OCI-M1 (cell line): ENCODE data around the gene ARHGAP4.

Experiments
- DNase-seq: peaks from one replicate; lab custom pipeline; 2025; lab: John Stamatoyannopoulos, UW

ARHGAP4 gene

GRCh38 chrX:153867671-153868070 lies 58.4 kb downstream of the ARHGAP4 start:
- no peak for DNase-seq

- no peak for DNase-seq
These were observed 58.9 kb downstream of the ARHGAP4 start for GRCh38 chrX:153867139-153867538.

GRCh38 chrX:153866302-153867019 lies 59.6 kb downstream of the ARHGAP4 start:
- DNase-seq: no peak

- no peak for DNase-seq
These were observed 60.4 kb downstream of the ARHGAP4 start for GRCh38 chrX:153865685-153866084.

- DNase-seq: no peak
These were observed 60.8 kb downstream of the ARHGAP4 start for GRCh38 chrX:153865321-153865580.

- no peak for DNase-seq
These were observed 61.3 kb downstream of the ARHGAP4 start for GRCh38 chrX:153864561-153865320.

GRCh38 chrX:153864101-153864500 lies 62.0 kb downstream of the ARHGAP4 start:
- DNase-seq: no peak

GRCh38 chrX:153863251-153863991 lies 62.6 kb downstream of the ARHGAP4 start:
- DNase-seq: no peak

- DNase-seq: no peak
These were observed 63.5 kb downstream of the ARHGAP4 start for GRCh38 chrX:153862369-153863250.

- no peak for DNase-seq
These were observed 64.2 kb downstream of the ARHGAP4 start for GRCh38 chrX:153861733-153862310.

- no peak for DNase-seq
These were observed 64.9 kb downstream of the ARHGAP4 start for GRCh38 chrX:153861151-153861550.
